A673 (cell line): Measurements from ENCODE around the gene CLPSL2. TPM values are rescaled to one million over a fixed set of nuclear protein-coding genes. Genes with fewer than 3 reads are reported as not detected.

Experiments
- BruUV-seq: library from RNA; stranded (reverse); fragments of 400-500 nt; replicated peaks from 2 replicates; lab custom pipeline; 2021; lab: Mats Ljungman, UMichigan
- CTCF ChIA-PET: fragments of 300-600 bp; sonication (Branson Sonifier 250); formaldehyde crosslinking; loops from one replicate; lab custom pipeline; 2022; ENCODE audit warnings: antibody characterized with exemption; lab: Charles Lee
- POLR2A ChIA-PET: fragments of 300-600 bp; sonication (Branson Sonifier 250); formaldehyde crosslinking; loops from one replicate; lab custom pipeline; 2022; ENCODE audit warnings: antibody characterized with exemption; ENCODE audit not compliant: low non-redundant PET; lab: Charles Lee
- DNase-seq: peaks from one replicate; pipeline ENCODE4 v3.0.0-alpha.2; 2015; ENCODE audit warnings: low spot score
- H3K27ac ChIP-seq: fragments of 200-600 bp; sonication (generic); 2 replicates; pipeline ENCODE4 v1.5.1; 2016; ENCODE audit warnings: mixed run types, low read depth, mild to moderate bottlenecking, mixed read lengths, antibody characterized with exemption, low read length; ENCODE audit not compliant: poor library complexity, severe bottlenecking
- H3K27me3 ChIP-seq: fragments of 200-600 bp; sonication (generic); replicated peaks from 2 replicates; pipeline ENCODE4 v1.6.1; 2017; ENCODE audit warnings: mixed run types, low read depth, mild to moderate bottlenecking, mixed read lengths, antibody characterized with exemption, low read length; ENCODE audit not compliant: insufficient read depth, poor library complexity
- H3K36me3 ChIP-seq: fragments of 200-600 bp; sonication (generic); 2 replicates; pipeline ENCODE4 v1.6.1; 2016; ENCODE audit warnings: mixed run types, mild to moderate bottlenecking, mixed read lengths, antibody characterized with exemption, low read length; ENCODE audit not compliant: insufficient read depth, poor library complexity, severe bottlenecking
- H3K4me1 ChIP-seq: fragments of 200-600 bp; sonication (generic); 2 replicates; pipeline ENCODE4 v1.6.1; 2017; ENCODE audit warnings: mixed run types, mild to moderate bottlenecking, mixed read lengths, antibody characterized with exemption, low read length; ENCODE audit not compliant: insufficient read depth, poor library complexity, severe bottlenecking
- H3K4me3 ChIP-seq: fragments of 200-600 bp; sonication (generic); 2 replicates; pipeline ENCODE4 v1.5.1; 2016; ENCODE audit warnings: low read depth, mixed run types, mild to moderate bottlenecking, mixed read lengths, low read length; ENCODE audit not compliant: poor library complexity, severe bottlenecking
- H3K9me3 ChIP-seq: fragments of 200-600 bp; sonication (generic); 2 replicates; pipeline ENCODE4 v1.6.1; 2016; ENCODE audit warnings: mixed run types, low read depth, mild to moderate bottlenecking, mixed read lengths, antibody characterized with exemption, low read length; ENCODE audit not compliant: poor library complexity, severe bottlenecking
- CTCF ChIP-seq: fragments of 300-800, 200-600 bp; sonication (generic); conservative IDR thresholded peaks from 2 replicates; pipeline ENCODE4 v1.5.1; 2017; ENCODE audit warnings: low read depth, mild to moderate bottlenecking, antibody characterized with exemption, low read length, moderate library complexity, mixed read lengths
- EZH2 ChIP-seq: fragments of 200-600 bp; sonication (generic); IDR thresholded peaks from 2 replicates; pipeline ENCODE4 v1.6.1; 2017; ENCODE audit warnings: borderline replicate concordance, low read depth, mild to moderate bottlenecking, mixed read lengths, antibody characterized with exemption, low read length; ENCODE audit not compliant: poor library complexity, severe bottlenecking
- intact Hi-C: fragments of 100-400 bp; cut with micrococcal nuclease; formaldehyde crosslinking; loops from one replicate; pipeline ENCODE4 v1.10.0; 2022; ENCODE audit not compliant: unreplicated experiment
- total RNA-seq: library from RNA; stranded (reverse); gene quantifications from 2 replicates; pipeline ENCODE4 v1.2.3, GENCODE V29; 2021

CLPSL2 gene
- total RNA-seq, 1 experiment from 2014 or later, result not detected

DNA sequence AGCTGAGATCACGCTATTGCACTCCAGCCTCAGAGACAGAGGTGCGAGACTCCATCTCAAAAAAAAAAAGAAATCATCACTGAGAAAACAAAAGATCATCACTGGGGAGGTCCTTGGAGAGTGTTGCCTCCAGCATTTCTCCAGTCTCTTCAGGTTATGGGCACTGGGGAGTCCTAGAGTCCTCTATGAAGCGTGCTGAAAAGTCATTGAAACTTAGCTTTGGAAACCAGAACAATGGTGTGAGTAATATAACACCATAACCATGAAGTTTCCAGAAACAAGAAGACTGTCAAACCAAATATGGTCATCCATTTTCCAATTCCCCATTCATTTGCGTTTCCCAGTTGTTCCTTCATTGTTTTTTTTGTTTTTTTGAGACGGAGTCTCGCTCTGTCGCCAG lies 25.8 kb upstream of the CLPSL2 start:
- H3K4me3 ChIP-seq, result no peak overlapping the region
- BruUV-seq, result no TSS peak
- H3K4me1 ChIP-seq, result no peaks in the 10 kb centered on the region
- no peaks in the 10 kb centered on the region for H3K36me3 ChIP-seq
- intact Hi-C loops, result no loop called here
- no peaks in the 10 kb centered on the region for H3K27me3 ChIP-seq
- H3K9me3 ChIP-seq, result no peaks in the 10 kb centered on the region
- no peak for TF ChIP-seq EZH2
- TF ChIP-seq CTCF, result no peak
- no peak overlapping the region for H3K27ac ChIP-seq
- CTCF ChIA-PET, result no interaction called here
- DNase-seq, result no peak
- POLR2A ChIA-PET, result no interaction called here

DNA sequence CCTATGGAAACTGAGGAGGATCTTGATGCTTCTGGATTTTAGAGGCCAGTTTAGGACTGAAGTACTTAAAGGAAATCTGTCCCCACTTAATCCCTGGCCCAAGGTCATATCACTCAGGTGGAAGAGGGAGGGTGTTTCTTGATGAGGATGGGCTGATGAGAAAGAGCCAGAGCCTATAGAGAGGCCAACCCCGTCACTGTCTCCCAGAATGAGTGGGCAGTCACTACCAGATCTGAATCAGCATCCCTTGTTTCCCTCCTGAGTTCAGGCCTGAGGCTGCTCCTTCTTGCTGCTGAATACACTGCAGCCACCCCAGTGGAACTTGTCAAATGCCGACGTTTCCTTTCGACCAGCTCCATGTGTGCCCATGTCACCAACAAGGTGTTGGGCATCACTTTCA lies 24.8 kb upstream of the CLPSL2 start:
- H3K4me3 ChIP-seq, result no peak overlapping the region
- H3K9me3 ChIP-seq, result no peaks in the 10 kb centered on the region
- no peaks in the 10 kb centered on the region for H3K36me3 ChIP-seq
- no peak for TF ChIP-seq EZH2
- TF ChIP-seq CTCF, result no peak
- DNase-seq, result no peak
- BruUV-seq, result no TSS peak
- ChIA-PET POLR2A (no interaction called here), CTCF (interaction anchor here (0.7 kb wide), 1 partner anchor 647 kb away, joined by 3 read pairs; no protein-coding TSS in a partner anchor)
- no peaks in the 10 kb centered on the region for H3K27me3 ChIP-seq
- intact Hi-C loops, result no loop called here
- no peaks in the 10 kb centered on the region for H3K4me1 ChIP-seq
- no peak overlapping the region for H3K27ac ChIP-seq

GRCh38 chr6:35752330-35752729 lies 24.1 kb upstream of the CLPSL2 start:
- intact Hi-C loops, result no loop called here
- Histone ChIP-seq H3K9me3 (no peaks in the 10 kb centered on the region), H3K4me3 (no peak overlapping the region), H3K4me1 (no peaks in the 10 kb centered on the region), H3K36me3 (no peaks in the 10 kb centered on the region), H3K27me3 (no peaks in the 10 kb centered on the region), H3K27ac (no peak overlapping the region)
- CTCF ChIA-PET, result interaction anchor here (0.6 to 1.2 kb wide), 3 partner anchors 16 to 647 kb away, joined by 3 to 6 read pairs (median 5); no protein-coding TSS in a partner anchor
- POLR2A ChIA-PET, result no interaction called here
- TF ChIP-seq EZH2 (no peak), CTCF (no peak)
- DNase-seq, result no peak
- BruUV-seq, result no TSS peak
